HG03469 (cell line): Measurements from ENCODE around the gene INPP5E.
A peak's percentile ranks its signal among the peaks of the same experiment; 100 is the strongest.
"Not testable (repeated sequence)": the region's sequence is repeated elsewhere in the genome, so short reads cannot be mapped to it uniquely, and the experiment has no call there.

Source experiments
- ATAC-seq: cut with Tn5 transposase; IDR thresholded peaks from one replicate; pipeline ENCODE4 v1.9.1; 2021; ENCODE audit warnings: mild to moderate bottlenecking, moderate library complexity, moderate number of reproducible peaks; ENCODE audit not compliant: unreplicated experiment

Gene INPP5E

DNA sequence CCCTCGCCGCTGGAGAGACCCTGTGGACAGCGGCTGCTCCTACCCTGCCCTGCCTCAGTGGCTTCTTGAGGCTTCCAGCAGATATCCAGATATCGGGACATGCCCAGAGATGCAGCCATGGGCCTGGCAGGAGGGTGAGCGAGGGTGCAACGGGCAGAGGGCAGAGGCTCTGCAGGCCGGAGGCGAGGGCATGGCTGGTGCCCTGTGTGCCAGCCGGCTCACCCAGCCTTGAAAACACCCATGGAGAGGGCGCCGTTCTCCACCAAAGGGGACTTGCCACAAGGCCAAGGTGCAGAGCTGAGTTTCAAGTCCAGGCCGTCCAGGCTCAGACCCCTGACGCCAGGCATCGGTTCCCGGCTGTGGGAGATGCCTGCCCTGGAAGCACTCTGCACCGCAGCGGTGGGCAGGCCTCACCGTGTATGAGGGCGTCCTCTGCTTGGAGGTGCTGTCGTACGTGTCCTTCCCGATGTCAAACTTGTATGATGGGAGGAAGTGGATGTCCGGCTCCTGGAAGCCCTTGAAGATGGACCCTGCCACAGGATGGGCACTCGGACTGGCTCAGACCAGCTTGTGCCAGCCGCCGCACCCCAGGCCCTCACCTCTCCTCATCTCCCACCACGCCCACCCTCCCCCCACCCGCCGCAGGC, 8.9 kb downstream of the INPP5E start:
- ATAC-seq = no peak

DNA sequence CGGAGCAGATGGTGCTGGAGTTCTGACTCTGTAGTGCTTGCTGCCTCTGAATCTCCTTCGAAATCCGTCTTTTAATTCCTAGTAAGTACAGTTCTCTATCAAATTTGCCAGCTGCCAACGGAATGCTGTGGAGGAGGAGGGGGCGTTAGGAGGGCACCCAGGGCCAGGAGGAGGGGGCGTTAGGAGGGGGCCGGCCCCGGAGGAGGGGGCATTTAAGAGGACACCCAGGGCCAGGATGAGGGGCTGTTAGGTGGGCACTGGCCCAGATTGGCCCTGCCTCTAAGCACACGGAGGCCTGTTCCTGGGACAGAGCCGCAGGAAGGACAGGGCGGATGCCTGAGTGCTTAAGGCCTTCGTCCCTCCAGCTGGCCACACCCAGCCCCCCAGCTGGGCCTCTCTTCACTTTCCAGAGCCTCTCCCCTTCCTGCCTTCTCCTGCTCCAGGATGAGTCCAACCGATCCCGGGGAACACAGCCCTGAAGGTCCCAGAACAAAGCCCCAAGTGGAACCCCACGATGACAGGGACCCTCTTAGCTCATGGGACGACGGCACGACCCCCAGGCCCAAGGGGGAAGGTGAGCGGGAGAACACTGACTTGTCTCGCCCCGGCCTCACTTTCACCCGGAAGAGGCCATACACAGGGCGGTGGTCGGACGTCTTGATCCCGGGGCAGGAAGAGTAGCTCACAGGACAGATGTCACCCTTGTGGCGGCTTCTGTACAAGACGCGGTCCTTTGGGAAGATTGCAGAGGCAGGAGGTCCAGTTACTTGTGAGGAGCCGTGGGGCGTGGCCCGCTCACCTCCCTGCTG, 9.8 kb downstream of the INPP5E start:
- ATAC-seq = no peak

GRCh38 chr9:136429075-136429628, 10.5 kb downstream of the INPP5E start:
- no peak for ATAC-seq

GRCh38 chr9:136426787-136427186, 12.9 kb downstream of the INPP5E start:
- ATAC-seq = no peak

DNA sequence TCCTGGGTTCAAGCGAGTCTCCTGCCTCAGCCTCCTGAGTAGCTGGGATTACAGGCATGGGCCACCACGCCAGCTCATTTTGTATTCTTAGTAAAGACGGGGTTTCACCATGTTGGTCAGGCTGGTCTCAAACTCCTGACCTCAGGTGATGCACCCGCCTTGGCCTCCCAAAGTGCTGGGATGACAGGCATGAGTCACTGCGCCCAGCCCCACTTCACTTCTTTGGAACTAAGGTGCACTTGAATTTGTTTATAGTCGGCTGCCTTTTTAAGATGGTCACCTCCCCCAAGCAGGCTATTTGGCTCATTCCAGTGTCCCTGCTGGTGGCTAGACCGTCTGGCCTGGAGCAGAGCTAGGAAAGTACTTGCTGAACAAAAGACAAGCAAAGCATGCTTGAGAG, 14.3 kb downstream of the INPP5E start:
- not testable (repeated sequence) for ATAC-seq

DNA sequence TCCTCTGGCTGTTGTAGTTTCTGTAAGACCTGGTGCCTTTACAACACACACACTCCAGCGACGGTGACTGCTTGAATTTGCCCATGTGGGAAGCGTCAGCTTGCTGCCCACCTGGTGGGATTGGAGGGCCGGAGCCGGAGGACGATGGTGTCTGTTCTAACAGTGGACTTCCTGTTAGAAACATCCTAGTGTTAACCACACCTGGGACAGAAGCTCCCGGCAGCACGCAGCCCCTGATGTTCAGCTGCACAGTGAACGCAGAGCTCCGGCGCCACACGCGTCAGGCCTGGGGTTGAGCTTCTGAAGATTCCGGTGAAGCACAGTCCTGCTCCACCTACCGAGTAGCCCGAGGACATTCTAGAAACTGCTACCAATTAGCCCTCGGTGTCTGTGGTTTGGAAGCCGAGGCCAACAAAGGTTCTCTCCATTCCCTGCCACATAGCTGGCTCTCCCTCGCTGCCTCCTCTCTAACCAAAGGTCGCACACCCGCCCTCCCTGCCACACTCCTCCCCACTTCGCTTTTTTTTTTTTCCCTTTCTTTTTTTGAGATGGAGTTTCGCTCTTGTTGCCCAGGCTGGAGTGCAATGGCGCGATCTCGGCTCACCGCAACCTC, 14.8 kb downstream of the INPP5E start:
- ATAC-seq = no peak

GRCh38 chr9:136423432-136424146, 16.1 kb downstream of the INPP5E start:
- no peak for ATAC-seq

- ATAC-seq = no peak
Observed at GRCh38 chr9:136422876-136423275, 16.8 kb downstream of the INPP5E start.

DNA sequence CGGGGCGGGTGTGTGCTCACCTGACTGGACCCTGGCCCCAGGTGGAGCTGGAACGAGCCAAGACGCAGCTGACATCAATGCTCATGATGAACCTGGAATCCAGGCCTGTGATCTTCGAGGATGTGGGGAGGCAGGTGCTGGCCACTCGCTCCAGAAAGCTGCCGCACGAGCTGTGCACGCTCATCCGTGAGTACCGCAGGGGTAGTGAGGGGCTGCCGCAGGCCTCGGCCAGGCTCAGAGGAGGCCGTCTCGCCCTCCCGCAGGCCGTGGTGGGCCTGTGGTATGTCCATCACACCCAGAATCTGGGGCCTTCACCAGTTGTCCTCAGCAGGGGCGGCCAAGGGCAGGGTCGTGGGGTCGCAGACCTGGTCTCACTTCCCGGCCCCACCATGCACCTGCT, 17.9 kb downstream of the INPP5E start:
- no peak for ATAC-seq

DNA sequence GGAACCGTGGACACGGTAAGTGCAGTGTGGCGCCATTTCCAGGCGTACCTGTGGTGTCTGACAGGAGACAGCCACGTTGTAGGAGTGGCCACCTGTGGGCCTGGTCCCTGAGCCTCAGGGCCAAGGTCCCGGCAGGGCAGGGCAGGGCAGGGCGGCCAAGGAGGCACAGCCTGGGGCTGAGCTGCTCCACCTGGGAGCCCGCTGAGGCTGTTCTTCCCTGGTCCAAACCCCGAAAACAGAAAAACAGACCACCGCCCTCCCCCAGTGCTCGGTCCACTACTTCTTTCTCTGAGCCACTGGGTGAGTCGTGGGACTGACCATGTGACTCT, 20.6 kb downstream of the INPP5E start:
- ATAC-seq = no peak

DNA sequence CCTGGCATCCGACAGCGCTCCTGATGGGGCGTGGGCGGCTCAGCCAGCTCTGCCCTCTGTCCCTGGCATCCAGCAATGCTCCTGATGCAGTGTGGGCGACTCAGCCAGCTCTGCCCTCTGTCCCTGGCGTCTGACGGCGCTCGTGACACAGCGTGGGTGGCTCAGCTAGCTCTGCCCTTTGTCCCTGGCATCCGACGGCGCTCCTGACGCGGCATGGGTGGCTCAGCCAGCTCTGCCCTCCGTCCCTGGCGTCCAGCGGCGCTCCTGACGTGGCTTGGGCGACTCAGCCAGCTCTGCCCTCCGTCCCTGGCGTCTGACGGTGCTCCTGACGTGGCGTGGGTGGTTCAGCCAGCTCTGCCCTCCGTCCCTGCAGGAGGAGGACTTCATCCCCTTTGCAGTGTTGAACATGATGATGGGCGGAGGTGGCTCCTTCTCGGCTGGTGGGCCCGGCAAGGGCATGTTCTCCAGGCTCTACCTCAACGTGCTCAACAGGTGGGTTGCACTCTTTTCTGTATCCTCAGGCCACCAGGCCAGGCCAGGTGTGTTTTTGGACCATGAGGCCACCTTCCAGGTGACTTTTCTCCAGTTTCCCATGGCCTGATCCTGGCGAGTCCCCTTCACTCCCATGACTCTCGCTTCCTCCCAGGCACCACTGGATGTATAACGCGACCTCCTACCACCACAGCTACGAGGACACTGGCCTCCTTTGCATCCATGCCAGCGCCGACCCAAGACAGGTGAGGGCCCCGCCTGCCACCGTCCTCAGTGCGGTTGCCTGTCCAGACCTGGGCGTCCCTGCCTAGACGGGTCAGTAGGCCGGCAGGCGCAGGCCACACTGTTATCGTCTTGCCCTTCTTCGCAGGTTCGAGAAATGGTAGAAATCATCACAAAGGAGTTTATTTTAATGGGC, 21.2 kb downstream of the INPP5E start:
- ATAC-seq = no peak

GRCh38 chr9:136416914-136417313, 22.7 kb downstream of the INPP5E start:
- no peak for ATAC-seq

DNA sequence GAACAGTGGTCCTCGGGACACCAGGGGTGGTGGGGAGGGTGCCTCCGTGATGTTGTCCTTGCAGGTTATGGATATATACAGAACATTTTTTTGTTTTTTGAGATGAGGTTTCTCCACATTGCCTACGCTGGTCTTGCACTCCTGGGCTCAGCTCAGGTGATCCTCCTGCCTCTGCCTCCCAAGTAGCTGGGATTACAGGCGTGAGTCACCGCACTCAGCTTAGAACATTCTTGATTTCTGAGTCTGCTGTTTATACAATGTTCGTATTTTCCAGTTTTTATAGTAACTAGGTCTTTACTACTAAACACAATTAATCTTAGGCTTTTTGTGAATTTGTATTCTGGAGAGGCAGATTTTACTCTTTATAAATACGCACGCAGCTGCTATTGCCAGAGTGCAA, 23.2 kb downstream of the INPP5E start:
- ATAC-seq = no peak

GRCh38 chr9:136412962-136413361, 26.7 kb downstream of the INPP5E start:
- ATAC-seq = no peak

- ATAC-seq = no peak
Observed at GRCh38 chr9:136411378-136411777, 28.3 kb downstream of the INPP5E start.

DNA sequence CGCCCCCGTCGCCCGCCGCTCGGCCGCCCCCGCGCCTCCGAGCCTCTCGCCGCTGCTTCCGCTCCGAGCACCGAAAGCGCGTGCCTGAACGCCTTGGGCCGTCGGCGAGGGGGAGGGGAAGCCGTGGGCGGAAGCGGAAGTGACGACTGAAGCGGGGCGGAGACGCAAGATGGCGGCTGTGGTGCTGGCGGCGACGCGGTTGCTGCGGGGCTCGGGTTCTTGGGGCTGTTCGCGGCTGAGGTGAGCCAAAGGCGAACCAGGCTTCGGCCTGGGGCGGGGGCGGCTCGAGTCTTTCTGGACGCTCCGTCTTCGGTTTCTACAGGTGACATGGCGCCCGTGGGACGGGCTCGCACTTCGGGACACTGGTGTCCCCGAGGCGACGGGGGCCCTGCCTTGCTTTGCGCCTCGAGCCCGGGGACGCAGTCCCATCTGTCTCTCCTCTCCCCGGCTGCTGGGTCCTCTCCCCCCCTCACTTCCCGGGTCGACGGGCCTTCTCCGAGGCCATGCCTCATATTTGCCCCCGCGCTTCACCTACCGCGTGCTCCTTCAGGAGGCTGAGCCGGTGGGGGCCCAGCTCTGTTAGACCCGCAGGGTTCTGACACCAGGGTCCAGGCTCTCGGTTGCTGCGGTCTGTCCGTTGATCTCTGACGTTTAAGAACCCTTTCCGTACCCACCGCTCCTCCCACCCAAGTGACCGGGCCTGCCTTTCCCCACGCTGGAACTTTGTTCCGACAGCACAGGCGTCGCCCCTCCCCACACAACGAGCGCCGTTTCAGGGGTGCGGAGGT, 29.0 kb downstream of the INPP5E start, which contains the start of the genes ENTR1 and PMPCA:
Gene ENTR1, minus strand, starts transcription at position 115 of the 788 bp plus-strand sequence. CDS start 217 bp downstream, outside the sequence.
Gene PMPCA, plus strand, starts transcription at position 159 of the 788 bp plus-strand sequence. Its CDS starts 11 bp downstream, at position 170.
- ATAC-seq = peak; percentile 83

GRCh38 chr9:136409557-136410455, 29.8 kb downstream of the INPP5E start:
- no peak for ATAC-seq

- no peak for ATAC-seq
Observed at GRCh38 chr9:136407911-136408310, 31.7 kb downstream of the INPP5E start.
